K562 (cell line): ENCODE results near the gene MPI. TPM values are rescaled to one million over a fixed set of nuclear protein-coding genes. Genes with fewer than 3 reads are reported as not detected.

Experiments used
- ATAC-seq: fragments of 200-7000 bp; cut with Tn5 transposase; 3 replicates; pipeline ENCODE4 v1.9.1; 2020; ENCODE audit warnings: moderate library complexity
- BruUV-seq: library from RNA; stranded (reverse); fragments of 400-500 nt; replicated peaks from 2 replicates; lab custom pipeline; 2021; lab: Mats Ljungman, UMichigan
- CTCF ChIA-PET: fragments of 300-600 bp; formaldehyde crosslinking; extraction: SDS; loops from one replicate; lab custom pipeline; 2021; ENCODE audit warnings: low intra/inter-chr PET ratio; lab: Yijun Ruan, JAX
- POLR2A ChIA-PET: fragments of 300-600, 350-650 bp; sonication (Branson Sonifier 250); formaldehyde crosslinking; extraction: SDS; loops from one replicate; lab custom pipeline; 2021; ENCODE audit warnings: antibody characterized with exemption, inconsistent platforms; lab: Yijun Ruan, JAX
- DNase-seq, 4 experiments: peaks; one replicate each; pipeline versions ENCODE4 v3.0.0 to v3.0.0-alpha.2; 2011 to 2018; ENCODE audit warnings: low spot score in 3 of 4, mixed read lengths in 3 of 4; ENCODE audit errors: extremely low read depth in 1 of 4
- FAIRE-seq: peaks from 2 replicates; lab custom pipeline; 2011; peaks lifted over from hg19 to GRCh38; lab: Jason Lieb, UNC
- H2AFZ ChIP-seq: 2 replicates; pipeline ENCODE4 v1.6.0; 2011; ENCODE audit warnings: low read depth, low read length, control low read depth, inconsistent platforms
- H3K27ac ChIP-seq: fragments of 200-600 bp; 3 replicates; pipeline ENCODE4 v1.8.0; 2011; ENCODE audit warnings: low read depth, mild to moderate bottlenecking, control low read depth, inconsistent platforms, low read length, moderate library complexity, mixed read lengths; ENCODE audit errors: extremely low read depth
- H3K27me3 ChIP-seq, 2 experiments: fragments of 300-600 bp in 1 of 2; 2 replicates in 1 of 2; 3 replicates in 1 of 2; pipeline versions ENCODE4 v1.6.0 to v1.8.0; 2011; ENCODE audit warnings: inconsistent platforms in 2 of 2, low read length in 2 of 2, mild to moderate bottlenecking in 1 of 2, mixed read lengths in 1 of 2, moderate library complexity in 1 of 2; ENCODE audit not compliant: control insufficient read depth in 2 of 2, insufficient read depth in 2 of 2
- H3K36me3 ChIP-seq: fragments of 300-600 bp; 3 replicates; pipeline ENCODE4 v1.8.0; 2011; ENCODE audit warnings: mild to moderate bottlenecking, low read length, inconsistent platforms; ENCODE audit not compliant: control insufficient read depth, insufficient read depth
- H3K4me1 ChIP-seq, 2 experiments: fragments of 200-600 bp in 1 of 2; replicated peaks in 1 of 2; 2 replicates in 1 of 2; 3 replicates in 1 of 2; pipeline versions ENCODE4 v1.5.1 to v1.8.0; 2011; ENCODE audit warnings: inconsistent platforms in 2 of 2, low read length in 2 of 2, mild to moderate bottlenecking in 1 of 2, mixed read lengths in 1 of 2, moderate library complexity in 1 of 2; ENCODE audit not compliant: control insufficient read depth in 2 of 2, insufficient read depth in 2 of 2
- H3K4me2 ChIP-seq: 2 replicates; pipeline ENCODE4 v1.6.1; 2011; ENCODE audit warnings: low read length, control low read depth, inconsistent platforms, mixed read lengths; ENCODE audit not compliant: insufficient read depth
- H3K4me3 ChIP-seq: fragments of 200-600 bp; sonication (generic), shearing (Covaris generic); 2 replicates; pipeline ENCODE4 v1.5.1; 2016; ENCODE audit warnings: control low read depth, inconsistent platforms
- H3K79me2 ChIP-seq: fragments of 200-600 bp; 3 replicates; pipeline ENCODE4 v1.8.0; 2011; ENCODE audit warnings: low read length, inconsistent platforms; ENCODE audit not compliant: control insufficient read depth, insufficient read depth
- H3K9ac ChIP-seq, 2 experiments: 2 replicates each; pipeline versions ENCODE4 v1.6.0 to v1.6.1; 2011; ENCODE audit warnings: low read depth in 2 of 2, low read length in 2 of 2, control low read depth in 1 of 2, inconsistent platforms in 1 of 2, mild to moderate bottlenecking in 1 of 2, mixed read lengths in 1 of 2; ENCODE audit not compliant: insufficient read depth in 1 of 2
- H3K9me1 ChIP-seq: one replicate; pipeline ENCODE4 v1.6.0; 2011; ENCODE audit warnings: inconsistent platforms, mild to moderate bottlenecking, low read length, moderate library complexity; ENCODE audit not compliant: control insufficient read depth, insufficient read depth
- H3K9me3 ChIP-seq: replicated peaks from 2 replicates; pipeline ENCODE4 v1.5.1; 2011; ENCODE audit warnings: low read depth, low read length, inconsistent platforms; ENCODE audit not compliant: control insufficient read depth, insufficient read depth
- H4K20me1 ChIP-seq: replicated peaks from 2 replicates; pipeline ENCODE4 v1.6.1; 2011; ENCODE audit warnings: low read length, inconsistent platforms, mixed read lengths; ENCODE audit not compliant: control insufficient read depth, insufficient read depth
- ATF1 ChIP-seq, 2 experiments: fragments of 450-650 bp in 1 of 2; IDR thresholded peaks; 2 replicates each; pipeline ENCODE4 v1.6.1; 2016; ENCODE audit warnings: missing compliant biosample characterization in 1 of 2, missing genetic modification characterization in 1 of 2
- BACH1 ChIP-seq: fragments of 200-800 bp; sonication (Bioruptor generic); IDR thresholded peaks from 2 replicates; pipeline ENCODE4 v1.6.1; 2016; ENCODE audit warnings: missing genetic modification characterization, missing compliant biosample characterization
- ETV1 ChIP-seq: fragments of 450-650 bp; conservative IDR thresholded peaks from 2 replicates; pipeline ENCODE4 v1.6.1; 2016; ENCODE audit warnings: missing genetic modification characterization, control low read depth, low read depth, missing compliant biosample characterization
- FOXK1 ChIP-seq: sonication (generic); formaldehyde crosslinking; IDR thresholded peaks from 2 replicates; pipeline ENCODE4 v1.8.0; 2022; ENCODE audit warnings: missing genetic modification reagents, mild to moderate bottlenecking, borderline replicate concordance
- L3MBTL2 ChIP-seq: fragments of 450-650 bp; IDR thresholded peaks from 2 replicates; pipeline ENCODE4 v1.6.1; 2016; ENCODE audit warnings: mild to moderate bottlenecking, moderate library complexity
- MCM5 ChIP-seq: fragments of 450-650 bp; IDR thresholded peaks from 2 replicates; pipeline ENCODE4 v1.6.1; 2016; ENCODE audit warnings: low read depth
- MYNN ChIP-seq, 2 experiments: sonication (generic); formaldehyde crosslinking in 1 of 2; IDR thresholded peaks; 2 replicates each; pipeline versions ENCODE4 v1.5.0 to v1.6.1; 2016 to 2020; ENCODE audit warnings: antibody characterized with exemption in 1 of 2, missing genetic modification reagents in 1 of 2
- NBN ChIP-seq: fragments of 450-650 bp; IDR thresholded peaks from 2 replicates; pipeline ENCODE4 v1.6.1; 2016; ENCODE audit warnings: low read depth, mild to moderate bottlenecking
- NFE2L1 ChIP-seq: fragments of 450-650 bp; IDR thresholded peaks from 2 replicates; pipeline ENCODE4 v1.6.1; 2016; ENCODE audit warnings: missing genetic modification characterization, low read depth, mild to moderate bottlenecking, missing compliant biosample characterization, moderate library complexity, borderline replicate concordance
- PHF8 ChIP-seq: fragments of 200-600 bp; sonication (generic); IDR thresholded peaks from 2 replicates; pipeline ENCODE4 v1.6.1; 2012; ENCODE audit warnings: mixed run types, mild to moderate bottlenecking, inconsistent platforms, low read length, moderate library complexity, borderline replicate concordance
- RBM17 ChIP-seq: fragments of 200-400 bp; formaldehyde crosslinking; IDR thresholded peaks from 2 replicates; pipeline ENCODE4 v1.6.1; 2017; ENCODE audit warnings: low read depth, mild to moderate bottlenecking, low read length, borderline replicate concordance
- RBM39 ChIP-seq: fragments of 200-400 bp; formaldehyde crosslinking; optimal IDR thresholded peaks from 2 replicates; pipeline ENCODE3; 2018; ENCODE audit warnings: low read depth, low read length
- SAFB ChIP-seq: fragments of 200-400 bp; formaldehyde crosslinking; IDR thresholded peaks from 2 replicates; pipeline ENCODE4 v1.6.1; 2017; ENCODE audit warnings: low read depth, low read length, borderline replicate concordance
- SRSF7 ChIP-seq: fragments of 200-400 bp; formaldehyde crosslinking; optimal IDR thresholded peaks from 2 replicates; pipeline ENCODE3; 2017; ENCODE audit warnings: mild to moderate bottlenecking, low read depth, low read length
- ZBTB8A ChIP-seq: fragments of 450-650 bp; IDR thresholded peaks from 2 replicates; pipeline ENCODE4 v1.6.1; 2018; ENCODE audit warnings: mild to moderate bottlenecking, moderate library complexity; ENCODE audit not compliant: partially characterized antibody
- ZC3H11A ChIP-seq: IDR thresholded peaks from 2 replicates; pipeline ENCODE4 v1.6.1; 2012; ENCODE audit warnings: low read depth, low read length, improper control_type of control experiment
- ZKSCAN8 ChIP-seq: fragments of 200-800 bp; sonication (Bioruptor generic); IDR thresholded peaks from 2 replicates; pipeline ENCODE4 v1.6.1; 2016; ENCODE audit warnings: missing genetic modification characterization, missing compliant biosample characterization
- ZNF830 ChIP-seq: fragments of 250-450 bp; sonication (Bioruptor Pico); IDR thresholded peaks from 2 replicates; pipeline ENCODE4 v1.5.0; 2021; ENCODE audit warnings: mild to moderate bottlenecking
- WGBS: fragments of 100-300 bp; shearing (Covaris generic); methylation state at CpG from one replicate; pipeline ENCODE4 v1.1.6; 2016; ENCODE audit warnings: low coverage, mixed read lengths; ENCODE audit not compliant: insufficient coverage; ENCODE audit errors: missing lambda C conversion rate; 5-methylcytosine and 5-hydroxymethylcytosine counted together
- in situ Hi-C: fragments of 300-500 bp; cut with MboI; formaldehyde crosslinking; loops from 4 replicates; pipeline ENCODE4 v1.15.0; 2018; ENCODE audit warnings: inconsistent platforms, mixed read lengths
- intact Hi-C: fragments of 100-400 bp; cut with micrococcal nuclease; formaldehyde crosslinking; loops from 2 replicates; pipeline ENCODE4 v1.14.2; 2022
- polyA plus RNA-seq, 8 experiments: library from polyadenylated mRNA; depleted of rRNA in 4 of 8; stranded (reverse) in 5 of 8; unstranded in 3 of 8; fragments of >200 nt; fragmentation: Nextera tagmentation in 2 of 8; fragmentation: Illumina TruSeq in 1 of 8; extraction: Ambion mirVana in 2 of 8; extraction: Trizol in 1 of 8; gene quantifications; 2 replicates each; pipeline versions ENCODE4 v1.2.1 to v1.2.3, GENCODE V29; 2011 to 2014; ENCODE audit warnings: inconsistent platforms in 1 of 8, missing spikeins in 1 of 8
- total RNA-seq, 7 experiments: library from RNA; depleted of rRNA in 6 of 7; stranded (reverse); fragments of >200 nt in 6 of 7; fragmentation: Illumina TruSeq in 2 of 7; extraction: Trizol in 2 of 7; gene quantifications; 2 replicates each; pipeline versions ENCODE4 v1.2.1 to v1.2.3, GENCODE V29; 2011 to 2021; ENCODE audit warnings: low replicate concordance in 1 of 7

The MPI gene
- total and polyA plus RNA-seq, 9 of the 15 experiments (the other 6 are each of a cell fraction or from before 2014, with no cell fraction given), result 30.7 to 105 (median 40.5) TPM

- Histone ChIP-seq H3K79me2 (peaks cover 13% of the 10 kb centered on the region; the same call in 1 of the 3 replicates), H3K4me3 (no peak overlapping the region), H3K9me1 (no peaks in the 10 kb centered on the region), H3K4me2 (no peak overlapping the region), H3K4me1 (peaks cover 8 to 9% of the 10 kb centered on the region in 2 experiments; a peak in 4 of 5 replicates), H3K36me3 (peaks cover 26% of the 10 kb centered on the region), H2AFZ (no peak overlapping the region), H3K27ac (no peak overlapping the region; the same call in 2 of the 3 replicates), H4K20me1 (peaks cover 13% of the 10 kb centered on the region), H3K9ac (peak overlapping the region in 1 of 2 experiments; percentile 19; a peak in 1 of 4 replicates), H3K27me3 (no peaks in the 10 kb centered on the region), H3K9me3 (no peaks in the 10 kb centered on the region)
- in situ Hi-C loops, result no loop called here
- CTCF ChIA-PET, result no interaction called here
- intact Hi-C loops, result no loop called here
- DNase-seq, result no peak
- POLR2A ChIA-PET, result interaction anchor here (1.0 to 1.6 kb wide), 4 partner anchors 9 to 17 kb away, joined by 4 to 5 read pairs (median 4); no protein-coding TSS in a partner anchor
- no peak for ATAC-seq
- BruUV-seq, result no TSS peak
- FAIRE-seq, result no peak
- 75% methylated on average over 8 of the region's 9 CpGs for WGBS
- TF ChIP-seq MYNN (IDR thresholded peaks at IDR 0.05) (no peak), MYNN (CRISPR knock-in tag; IDR thresholded peaks at IDR 0.05) (no peak), L3MBTL2 (no peak), ZC3H11A (no peak), ZKSCAN8 (CRISPR knock-in tag) (no peak), MCM5 (no peak), BACH1 (no peak), NFE2L1 (tag) (no peak), ATF1 (CRISPR knock-in tag; IDR thresholded peaks at IDR 0.05) (no peak), ATF1 (tag; IDR thresholded peaks at IDR 0.05) (no peak), RBM39 (no peak), SRSF7 (no peak), PHF8 (no peak), NBN (no peak), FOXK1 (CRISPR knock-in tag) (no peak), ZBTB8A (no peak), ETV1 (tag) (no peak), ZNF830 (CRISPR knock-in tag) (no peak), RBM17 (no peak), SAFB (no peak)
These were observed 32.0 kb upstream of the MPI start for GRCh38 chr15:74857671-74858368.
